ENCODE results near the gene KHDC3L.

KHDC3L gene, protein sequence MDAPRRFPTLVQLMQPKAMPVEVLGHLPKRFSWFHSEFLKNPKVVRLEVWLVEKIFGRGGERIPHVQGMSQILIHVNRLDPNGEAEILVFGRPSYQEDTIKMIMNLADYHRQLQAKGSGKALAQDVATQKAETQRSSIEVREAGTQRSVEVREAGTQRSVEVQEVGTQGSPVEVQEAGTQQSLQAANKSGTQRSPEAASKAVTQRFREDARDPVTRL

DNA sequence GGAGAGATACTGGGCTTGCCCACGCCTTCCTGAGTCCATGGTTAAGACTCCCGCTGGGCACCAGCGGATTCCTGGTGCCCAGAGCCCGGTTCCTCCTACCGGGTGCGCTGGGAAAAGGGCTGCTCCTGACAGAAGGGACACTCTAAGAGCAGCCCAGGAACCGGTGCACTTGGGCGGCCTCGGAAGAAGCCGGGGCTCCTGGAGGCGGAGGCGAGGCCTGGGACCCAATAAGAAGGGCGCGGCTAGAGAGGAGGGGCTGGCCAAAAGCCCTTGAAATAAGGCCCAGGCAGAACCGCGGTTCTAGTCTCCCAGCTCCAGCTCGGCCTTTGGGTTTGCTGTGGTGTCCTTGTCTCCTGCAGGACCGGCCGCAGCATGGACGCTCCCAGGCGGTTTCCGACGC lies at the start of gene KHDC3L:
TSS of gene KHDC3L (plus strand) at position 301 of the 400 bp plus-strand sequence. CDS start at position 373, 72 bp downstream.
- no peaks in the 10 kb centered on the region for H4K20me1 ChIP-seq
- no peaks in the 10 kb centered on the region for H3K36me3 ChIP-seq
- H3K4me3 ChIP-seq: no peak within 1 kb of the TSS
- no peaks in the 10 kb centered on the region for H3K4me1 ChIP-seq
- no peak for TF ChIP-seq Cebpa-rat (IDR thresholded peaks at IDR 0.05)
- H3K27ac ChIP-seq: no peak within 1 kb of the TSS
- H3K4me2 ChIP-seq: no peak within 1 kb of the TSS
- H3K27me3 ChIP-seq: no peaks in the 10 kb centered on the region
- H3K9me3 ChIP-seq (replicated peaks in 1 of 11): peaks cover 13 to 26% (median 22%) of the 10 kb centered on the region in 11 experiments; a peak in 21 of 22 replicates
- no peak within 1 kb of the TSS for H3K9ac ChIP-seq

DNA sequence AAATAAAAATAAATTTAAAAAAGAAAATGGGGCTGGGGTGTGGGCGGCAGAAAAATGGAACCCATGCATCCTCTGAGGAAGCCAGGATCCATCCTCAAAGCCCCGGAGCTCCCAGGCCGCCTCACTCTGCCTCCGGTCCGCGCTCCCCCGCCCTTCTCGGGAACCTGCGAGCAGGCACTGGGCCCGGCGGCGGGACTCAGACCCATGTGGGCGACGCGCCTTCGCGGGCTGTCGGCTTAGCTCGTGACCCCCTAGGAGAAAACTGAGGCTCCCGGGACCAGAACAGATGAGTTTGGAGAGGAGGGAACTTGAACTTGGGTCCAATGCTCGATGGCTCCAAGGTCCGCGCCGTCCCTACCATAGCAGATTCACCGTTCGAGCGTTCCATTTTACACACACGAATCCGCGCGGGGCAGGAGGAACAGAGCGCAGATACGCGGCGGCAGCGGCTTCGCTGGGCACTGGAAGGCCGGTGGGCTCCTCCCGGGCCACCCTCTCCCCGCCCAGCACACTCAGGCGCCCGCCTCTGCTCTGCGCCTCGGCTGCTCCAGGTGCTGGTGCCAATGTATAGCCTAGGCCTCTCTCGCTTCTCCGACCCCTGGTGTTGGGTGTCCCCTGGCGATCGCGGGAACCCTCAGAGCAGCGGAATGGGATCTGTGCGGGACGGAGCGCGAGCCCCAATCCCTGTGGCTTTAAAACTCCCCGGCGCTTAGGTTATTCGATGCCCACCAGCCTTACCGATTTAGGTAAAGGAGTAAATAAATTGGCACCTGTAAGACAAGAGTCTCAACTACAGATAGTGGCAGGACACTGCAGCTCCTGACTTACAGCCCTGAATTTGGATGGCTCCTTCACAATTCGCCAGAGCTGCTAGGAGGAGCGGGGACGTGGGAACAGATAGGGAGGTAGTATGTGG lies 47.6 kb upstream of the KHDC3L start:
- Histone ChIP-seq H3K4me2 (no peak overlapping the region), H3K36me3 (no peaks in the 10 kb centered on the region), H3K9ac (no peak overlapping the region), H3K4me1 (peaks cover 0 to 6% (median 4%) of the 10 kb centered on the region in 10 experiments; a peak in 7 of 20 replicates), H3K27ac (no peak overlapping the region), H4K20me1 (no peaks in the 10 kb centered on the region), H3K27me3 (no peaks in the 10 kb centered on the region), H3K4me3 (no peak overlapping the region), H3K9me3 (replicated peaks in 1 of 11) (peaks cover 34 to 50% (median 44%) of the 10 kb centered on the region in 11 experiments)
- no peak for TF ChIP-seq Cebpa-rat (IDR thresholded peaks at IDR 0.05)

DNA sequence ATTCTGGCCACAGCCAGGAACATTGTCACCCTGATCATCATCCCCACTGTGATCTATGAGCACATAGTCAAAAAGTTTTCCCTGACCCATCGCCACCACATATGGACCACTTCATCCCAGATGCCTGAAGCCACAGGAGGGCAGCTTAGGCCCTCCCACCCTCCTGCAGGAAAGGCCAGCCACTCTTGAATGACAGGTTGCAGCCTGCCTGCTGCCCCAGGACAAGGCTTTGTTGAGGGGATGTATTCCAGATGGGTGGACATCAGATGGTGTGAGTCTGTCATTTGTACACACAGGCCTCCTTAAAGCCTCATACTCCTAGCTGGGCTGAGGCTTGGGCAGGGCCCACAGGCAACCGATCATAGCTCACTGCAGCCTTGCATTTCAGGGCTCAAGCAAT lies 39.1 kb upstream of the KHDC3L start:
- Histone ChIP-seq H3K4me2 (no peak overlapping the region), H3K9me3 (replicated peaks in 1 of 11) (peaks cover 8 to 23% (median 17%) of the 10 kb centered on the region in 11 experiments; a peak in 20 of 22 replicates), H3K4me3 (no peak overlapping the region), H3K4me1 (peaks cover 0 to 12% (median 7%) of the 10 kb centered on the region in 10 experiments; a peak in 7 of 20 replicates), H3K9ac (no peak overlapping the region), H3K36me3 (no peaks in the 10 kb centered on the region), H3K27me3 (no peaks in the 10 kb centered on the region), H3K27ac (no peak overlapping the region), H4K20me1 (no peaks in the 10 kb centered on the region)
- TF ChIP-seq Cebpa-rat (IDR thresholded peaks at IDR 0.05): no peak

DNA sequence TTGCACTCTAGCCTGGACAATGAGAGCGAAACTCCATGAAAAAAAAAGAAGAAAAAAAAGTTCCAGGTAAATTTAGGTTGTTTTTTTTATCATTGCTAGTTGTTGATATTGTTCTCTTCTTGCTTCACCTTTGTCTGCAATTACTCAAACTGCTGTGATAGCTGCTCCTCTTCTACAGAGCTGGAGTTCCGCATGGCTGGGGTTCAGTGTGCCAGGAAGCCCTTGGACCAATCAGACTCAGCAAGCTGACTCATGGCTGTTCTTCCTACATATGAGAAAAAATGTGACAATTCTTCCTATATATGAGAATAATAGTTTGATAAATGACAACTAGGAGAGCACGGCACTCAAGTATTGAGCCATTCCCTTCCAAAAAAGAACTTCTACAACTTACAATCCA lies 36.8 kb upstream of the KHDC3L start:
- H3K36me3 ChIP-seq: no peaks in the 10 kb centered on the region
- H3K4me1 ChIP-seq: peaks cover 0 to 12% (median 7%) of the 10 kb centered on the region in 10 experiments; a peak in 7 of 20 replicates
- H3K9me3 ChIP-seq (replicated peaks in 1 of 11): peaks cover 0 to 4% (median 0%) of the 10 kb centered on the region in 11 experiments; a peak in 1 of 22 replicates
- H3K4me3 ChIP-seq: no peak overlapping the region
- H4K20me1 ChIP-seq: no peaks in the 10 kb centered on the region
- no peak overlapping the region for H3K27ac ChIP-seq
- H3K4me2 ChIP-seq: peak overlapping the region in 3 of 11 experiments; percentile 0 to 33 (median 12); a peak in 4 of 22 replicates
- no peak overlapping the region for H3K9ac ChIP-seq
- TF ChIP-seq Cebpa-rat (IDR thresholded peaks at IDR 0.05): no peak
- no peaks in the 10 kb centered on the region for H3K27me3 ChIP-seq

DNA sequence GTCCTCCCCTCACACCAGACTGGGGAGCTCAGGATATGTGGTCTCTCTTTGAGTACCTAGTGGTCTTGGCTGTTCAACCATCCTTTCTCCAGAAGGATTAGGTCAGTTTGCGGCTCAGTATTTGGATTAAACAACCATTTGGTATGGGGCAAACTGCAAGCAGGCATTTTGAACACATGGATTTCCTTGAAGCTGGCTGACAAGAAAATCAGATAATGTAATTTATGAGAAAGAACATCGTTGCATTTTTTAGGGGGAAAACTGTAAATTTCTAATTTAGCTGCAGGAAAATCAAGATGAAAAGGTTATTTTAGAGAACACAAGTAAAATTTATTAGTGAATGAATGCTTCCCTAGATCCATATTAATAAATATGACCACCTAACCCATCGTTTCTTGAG lies 33.7 kb upstream of the KHDC3L start:
- no peaks in the 10 kb centered on the region for H3K36me3 ChIP-seq
- no peak overlapping the region for H3K27ac ChIP-seq
- H3K9ac ChIP-seq: no peak overlapping the region
- no peaks in the 10 kb centered on the region for H4K20me1 ChIP-seq
- H3K4me3 ChIP-seq: no peak overlapping the region
- H3K4me1 ChIP-seq: peaks cover 0 to 12% (median 7%) of the 10 kb centered on the region in 10 experiments; a peak in 7 of 20 replicates
- TF ChIP-seq Cebpa-rat (IDR thresholded peaks at IDR 0.05): no peak
- no peaks in the 10 kb centered on the region for H3K27me3 ChIP-seq
- H3K4me2 ChIP-seq: no peak overlapping the region
- no peaks in the 10 kb centered on the region for H3K9me3 ChIP-seq (replicated peaks in 1 of 11)

DNA sequence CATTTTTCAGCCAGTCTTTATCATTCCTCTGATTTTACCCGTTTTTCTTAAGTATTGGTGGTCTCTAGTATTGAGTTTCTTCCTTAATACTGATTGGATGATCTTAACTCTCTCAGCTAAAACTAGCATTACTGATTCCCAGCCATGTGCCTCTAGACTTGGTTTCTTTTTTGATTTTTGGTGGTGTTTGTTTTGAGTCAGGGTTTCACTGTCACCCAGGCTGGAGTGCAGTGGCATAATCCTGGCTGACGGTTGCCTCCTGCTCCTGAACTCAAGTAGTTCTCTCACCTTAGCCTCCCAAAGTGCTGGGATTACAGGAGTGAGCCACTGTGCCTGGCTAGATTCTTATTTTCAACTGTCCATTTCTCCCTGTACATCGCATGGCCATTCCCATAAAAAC lies 33.3 kb upstream of the KHDC3L start:
- H3K27me3 ChIP-seq: no peaks in the 10 kb centered on the region
- H4K20me1 ChIP-seq: no peaks in the 10 kb centered on the region
- H3K4me1 ChIP-seq: peaks cover 0 to 12% (median 7%) of the 10 kb centered on the region in 10 experiments; a peak in 7 of 20 replicates
- H3K4me3 ChIP-seq: no peak overlapping the region
- H3K9me3 ChIP-seq (replicated peaks in 1 of 11): no peaks in the 10 kb centered on the region
- no peaks in the 10 kb centered on the region for H3K36me3 ChIP-seq
- no peak overlapping the region for H3K9ac ChIP-seq
- H3K4me2 ChIP-seq: no peak overlapping the region
- no peak overlapping the region for H3K27ac ChIP-seq
- TF ChIP-seq Cebpa-rat (IDR thresholded peaks at IDR 0.05): no peak

DNA sequence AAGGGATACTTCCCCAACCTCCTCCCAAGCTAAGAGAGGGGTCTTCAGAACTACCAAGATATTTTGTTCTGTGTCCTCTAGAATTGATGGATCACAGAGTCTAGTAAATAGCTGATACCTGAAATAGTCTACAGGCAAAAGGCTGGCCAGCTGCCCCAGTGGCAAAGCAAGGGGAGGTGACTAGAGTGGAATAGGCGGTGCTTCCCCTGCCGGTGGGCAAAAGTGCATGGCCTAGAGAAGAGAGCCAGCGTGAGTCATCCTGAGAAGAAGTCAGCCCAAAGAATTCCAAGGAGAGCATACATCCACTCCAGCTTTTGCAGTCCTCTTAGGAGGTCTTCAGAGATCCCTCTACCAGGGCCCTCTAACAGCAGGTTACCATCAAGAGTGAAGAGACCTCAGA lies 23.1 kb upstream of the KHDC3L start:
- Histone ChIP-seq H3K9ac (no peak overlapping the region), H3K36me3 (no peaks in the 10 kb centered on the region)
- TF ChIP-seq Cebpa-rat (IDR thresholded peaks at IDR 0.05): no peak

DNA sequence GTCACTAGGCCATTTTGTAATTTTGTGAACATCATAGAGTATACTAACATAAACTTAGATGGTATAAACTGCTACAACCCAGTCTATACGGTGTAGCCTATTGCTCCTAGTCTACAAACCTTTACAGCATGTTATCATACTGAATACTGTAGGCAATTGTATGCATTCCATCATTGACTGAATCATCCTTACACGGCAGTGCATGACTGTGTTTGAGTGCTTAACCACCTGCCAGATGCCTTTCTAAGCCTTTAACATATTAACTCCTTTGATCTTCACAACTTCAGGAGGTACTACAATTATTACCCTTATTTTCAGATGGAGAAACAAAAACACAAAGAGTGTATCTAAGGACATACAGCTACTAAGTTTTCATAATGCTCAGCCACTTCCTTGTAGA lies 22.4 kb upstream of the KHDC3L start:
- H3K27me3 ChIP-seq: no peaks in the 10 kb centered on the region
- H4K20me1 ChIP-seq: no peaks in the 10 kb centered on the region
- peaks cover 0 to 4% (median 0%) of the 10 kb centered on the region in 10 experiments; a peak in 1 of 20 replicates for H3K4me1 ChIP-seq
- H3K36me3 ChIP-seq: no peaks in the 10 kb centered on the region
- H3K9ac ChIP-seq: no peak overlapping the region
- H3K4me3 ChIP-seq: no peak overlapping the region
- H3K27ac ChIP-seq: no peak overlapping the region
- H3K4me2 ChIP-seq: no peak overlapping the region
- H3K9me3 ChIP-seq (replicated peaks in 1 of 11): no peaks in the 10 kb centered on the region
- no peak for TF ChIP-seq Cebpa-rat (IDR thresholded peaks at IDR 0.05)

More for the DNA sequence above, 23.1 kb upstream of the KHDC3L start:
- Histone ChIP-seq H3K4me1 (peaks cover 0 to 4% (median 0%) of the 10 kb centered on the region in 10 experiments; a peak in 1 of 20 replicates), H3K4me3 (no peak overlapping the region), H4K20me1 (no peaks in the 10 kb centered on the region), H3K27ac (no peak overlapping the region), H3K9me3 (replicated peaks in 1 of 11) (no peaks in the 10 kb centered on the region), H3K4me2 (no peak overlapping the region), H3K27me3 (no peaks in the 10 kb centered on the region)

DNA sequence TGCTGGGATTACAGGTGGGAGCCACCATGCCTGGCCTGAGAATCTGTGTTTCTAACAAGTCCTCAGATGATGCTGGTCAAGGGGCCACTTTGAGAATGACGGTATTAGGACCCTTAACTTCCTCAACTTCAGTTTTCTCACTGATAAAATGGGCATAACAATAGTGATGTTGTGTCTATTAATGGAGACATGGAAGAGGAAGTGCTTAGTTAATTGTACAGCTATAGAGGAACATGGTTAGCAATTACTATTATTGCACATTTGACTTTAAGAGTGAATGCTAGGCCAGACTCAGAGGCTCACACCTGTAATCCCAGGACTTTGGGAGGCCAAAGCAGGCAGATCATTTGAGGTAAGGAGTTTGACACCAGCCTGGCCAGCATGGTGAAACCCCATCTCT lies 21.1 kb upstream of the KHDC3L start:
- Histone ChIP-seq H3K9ac (no peak overlapping the region), H3K36me3 (no peaks in the 10 kb centered on the region), H3K4me3 (no peak overlapping the region), H3K4me1 (peaks cover 0 to 4% (median 0%) of the 10 kb centered on the region in 10 experiments; a peak in 1 of 20 replicates), H3K27me3 (no peaks in the 10 kb centered on the region), H4K20me1 (no peaks in the 10 kb centered on the region), H3K9me3 (replicated peaks in 1 of 11) (no peaks in the 10 kb centered on the region), H3K4me2 (0 out of 22 replicates have a peak overlapping the region, but pooled peaks of 1 of the 11 experiments have one; percentile 32), H3K27ac (no peak overlapping the region)
- TF ChIP-seq Cebpa-rat (IDR thresholded peaks at IDR 0.05): no peak
